ENCODE data around the gene GOSR2.

GRCh38 chr17:46968896-46969295 lies 45.9 kb downstream of the GOSR2 start:
- no peak for TF ChIP-seq POLR2A (IDR thresholded peaks at IDR 0.05)
- TF ChIP-seq, protein P1, sequence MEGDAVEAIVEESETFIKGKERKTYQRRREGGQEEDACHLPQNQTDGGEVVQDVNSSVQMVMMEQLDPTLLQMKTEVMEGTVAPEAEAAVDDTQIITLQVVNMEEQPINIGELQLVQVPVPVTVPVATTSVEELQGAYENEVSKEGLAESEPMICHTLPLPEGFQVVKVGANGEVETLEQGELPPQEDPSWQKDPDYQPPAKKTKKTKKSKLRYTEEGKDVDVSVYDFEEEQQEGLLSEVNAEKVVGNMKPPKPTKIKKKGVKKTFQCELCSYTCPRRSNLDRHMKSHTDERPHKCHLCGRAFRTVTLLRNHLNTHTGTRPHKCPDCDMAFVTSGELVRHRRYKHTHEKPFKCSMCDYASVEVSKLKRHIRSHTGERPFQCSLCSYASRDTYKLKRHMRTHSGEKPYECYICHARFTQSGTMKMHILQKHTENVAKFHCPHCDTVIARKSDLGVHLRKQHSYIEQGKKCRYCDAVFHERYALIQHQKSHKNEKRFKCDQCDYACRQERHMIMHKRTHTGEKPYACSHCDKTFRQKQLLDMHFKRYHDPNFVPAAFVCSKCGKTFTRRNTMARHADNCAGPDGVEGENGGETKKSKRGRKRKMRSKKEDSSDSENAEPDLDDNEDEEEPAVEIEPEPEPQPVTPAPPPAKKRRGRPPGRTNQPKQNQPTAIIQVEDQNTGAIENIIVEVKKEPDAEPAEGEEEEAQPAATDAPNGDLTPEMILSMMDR (IDR thresholded peaks at IDR 0.05), result no peak

Measured in tibial nerve (tissue), 3 donors.